HG03066 (cell line): Measurements from ENCODE around the gene MRPL4.

Experiments
- ATAC-seq: cut with Tn5 transposase; IDR thresholded peaks from one replicate; pipeline ENCODE4 v1.9.1; 2021; ENCODE audit warnings: low read depth; ENCODE audit not compliant: unreplicated experiment

MRPL4 gene

GRCh38 chr19:10309423-10309822 lies 57.4 kb downstream of the MRPL4 start, which contains the start of gene ZGLP1:
Gene ZGLP1, minus strand, starts transcription at chr19:10309815.
- ATAC-seq = no peak
